Activated CD4-positive, alpha-beta T cell treated with anti-CD3 and anti-CD28 coated beads, Interleukin-2, amount 50 U/mL, for 24 hours (primary cell): ENCODE data around the gene ZC3H12C.

Source experiments
- DNase-seq, 2 donors: peaks; one replicate each; pipeline ENCODE4 v3.0.0-alpha.2; 2020; ENCODE audit warnings: low read depth in 1 of 2, low spot score in 1 of 2

The ZC3H12C gene

GRCh38 chr11:110096496-110096895 lies 3.3 kb downstream of the ZC3H12C start:
- no peak for DNase-seq

GRCh38 chr11:110097459-110098012 lies 4.3 kb downstream of the ZC3H12C start:
- no peak for DNase-seq

GRCh38 chr11:110098645-110099044 lies 5.5 kb downstream of the ZC3H12C start:
- DNase-seq = no peak

- DNase-seq = no peak
Measured at GRCh38 chr11:110100476-110101240, 7.5 kb downstream of the ZC3H12C start.

GRCh38 chr11:110106713-110107274 lies 13.6 kb downstream of the ZC3H12C start:
- DNase-seq = no peak

GRCh38 chr11:110110854-110111253 lies 17.7 kb downstream of the ZC3H12C start:
- DNase-seq = no peak

GRCh38 chr11:110112457-110112856 lies 19.3 kb downstream of the ZC3H12C start:
- DNase-seq = no peak

- no peak for DNase-seq
Measured at GRCh38 chr11:110113505-110113904, 20.3 kb downstream of the ZC3H12C start.

GRCh38 chr11:110113973-110114372 lies 20.8 kb downstream of the ZC3H12C start:
- no peak for DNase-seq

- DNase-seq = no peak
Measured at GRCh38 chr11:110119317-110119716, 26.1 kb downstream of the ZC3H12C start.

GRCh38 chr11:110121204-110121603 lies 28.0 kb downstream of the ZC3H12C start:
- DNase-seq = no peak

- no peak for DNase-seq
Measured at GRCh38 chr11:110123003-110123402, 29.8 kb downstream of the ZC3H12C start.

GRCh38 chr11:110124605-110125004 lies 31.4 kb downstream of the ZC3H12C start:
- DNase-seq = no peak

- no peak for DNase-seq
Measured at GRCh38 chr11:110125632-110126031, 32.4 kb downstream of the ZC3H12C start.

GRCh38 chr11:110126936-110127335 lies 33.7 kb downstream of the ZC3H12C start:
- no peak for DNase-seq

- no peak for DNase-seq
Measured at GRCh38 chr11:110128161-110128560, 35.0 kb downstream of the ZC3H12C start.

GRCh38 chr11:110130642-110131238 lies 37.5 kb downstream of the ZC3H12C start:
- no peak for DNase-seq

- no peak for DNase-seq
Measured at GRCh38 chr11:110131386-110132123, 38.4 kb downstream of the ZC3H12C start.

GRCh38 chr11:110133160-110133559 lies 40.0 kb downstream of the ZC3H12C start:
- no peak for DNase-seq

- DNase-seq = no peak
Measured at GRCh38 chr11:110134110-110134509, 40.9 kb downstream of the ZC3H12C start.

- no peak for DNase-seq
Measured at GRCh38 chr11:110141812-110142211, 48.6 kb downstream of the ZC3H12C start.
